OCI-LY3 (cell line): Measurements from ENCODE around the gene B3GLCT.
A peak's percentile ranks its signal among the peaks of the same experiment; 100 is the strongest.

Source experiments
- H2AFZ ChIP-seq: fragments of 200-600, 300-600 bp; shearing (Covaris generic); 2 replicates; pipeline ENCODE4 v1.6.0; 2014; ENCODE audit warnings: antibody characterized with exemption, low read depth, low read length
- H3K27ac ChIP-seq: fragments of 200-600, 300-600 bp; sonication (generic); 2 replicates; pipeline ENCODE4 v1.5.1; 2014; ENCODE audit warnings: mild to moderate bottlenecking, low read length, moderate library complexity, mixed read lengths
- H3K27me3 ChIP-seq: fragments of 200-600, 300-600 bp; sonication (generic); 2 replicates; pipeline ENCODE4 v1.6.1; 2014; ENCODE audit warnings: low read depth, low read length, mixed read lengths
- H3K36me3 ChIP-seq: fragments of 200-600, 300-600 bp; sonication (generic); replicated peaks from 2 replicates; pipeline ENCODE3; 2014; ENCODE audit warnings: low read depth, low read length, mixed read lengths
- H3K4me1 ChIP-seq: fragments of 300-600, 200-600 bp; sonication (generic); 2 replicates; pipeline ENCODE4 v1.6.1; 2014; ENCODE audit warnings: low read length, mixed read lengths
- H3K4me2 ChIP-seq: fragments of 200-600, 300-600 bp; sonication (generic); 2 replicates; pipeline ENCODE4 v1.6.1; 2014; ENCODE audit warnings: low read length, mixed read lengths
- H3K4me3 ChIP-seq: fragments of 300-600, 200-600 bp; sonication (generic); 2 replicates; pipeline ENCODE4 v1.5.1; 2014; ENCODE audit warnings: antibody characterized with exemption, mild to moderate bottlenecking, low read length, moderate library complexity
- H3K79me2 ChIP-seq: fragments of 300-600, 200-600 bp; shearing (Covaris generic); 2 replicates; pipeline ENCODE4 v1.6.1; 2014; ENCODE audit warnings: mild to moderate bottlenecking, low read length, mixed read lengths
- H3K9ac ChIP-seq: fragments of 300-600, 200-600 bp; shearing (Covaris generic); 2 replicates; pipeline ENCODE4 v1.6.0; 2014; ENCODE audit warnings: mild to moderate bottlenecking, low read length, moderate library complexity
- H3K9me3 ChIP-seq: fragments of 200-600, 300-600 bp; shearing (Covaris generic); 2 replicates; pipeline ENCODE4 v1.6.1; 2014; ENCODE audit warnings: low read length, mixed read lengths; ENCODE audit not compliant: insufficient read depth
- H4K20me1 ChIP-seq: fragments of 200-600, 300-600 bp; sonication (generic); 2 replicates; pipeline ENCODE4 v1.6.1; 2016; ENCODE audit warnings: low read length, mixed read lengths; ENCODE audit not compliant: insufficient read depth
- CTCF ChIP-seq: fragments of 200-600, 300-600 bp; sonication (generic); IDR thresholded peaks from 2 replicates; pipeline ENCODE4 v1.5.1; 2014; ENCODE audit warnings: antibody characterized with exemption, low read length, low read depth
- EZH2phosphoT487 ChIP-seq: fragments of 200-600 bp; shearing (Covaris generic); IDR thresholded peaks from 2 replicates; pipeline ENCODE4 v1.6.1; 2018; ENCODE audit warnings: antibody characterized with exemption, mixed run types, low read depth

Gene B3GLCT

GRCh38 chr13:31199849-31200636 is at the start of gene B3GLCT:
Gene B3GLCT (plus strand): TSS chr13:31199975. CDS start chr13:31200085, 110 bp downstream.
- H3K9ac ChIP-seq, result peak within 1 kb of the TSS; percentile 79
- H3K4me1 ChIP-seq, result peaks cover 20% of the 10 kb centered on the region
- peak within 1 kb of the TSS; percentile 98 for H2AFZ ChIP-seq
- peak within 1 kb of the TSS; percentile 86 for H3K4me3 ChIP-seq
- TF ChIP-seq CTCF (peak; percentile 69), EZH2phosphoT487 (no peak)
- no peaks in the 10 kb centered on the region for H3K9me3 ChIP-seq
- H3K27me3 ChIP-seq, result peaks cover 12% of the 10 kb centered on the region
- no peaks in the 10 kb centered on the region for H3K79me2 ChIP-seq
- peak within 1 kb of the TSS; percentile 79 for H3K27ac ChIP-seq
- peak within 1 kb of the TSS; percentile 90 for H3K4me2 ChIP-seq
- H3K36me3 ChIP-seq, result no peaks in the 10 kb centered on the region
- no peaks in the 10 kb centered on the region for H4K20me1 ChIP-seq

- Histone ChIP-seq H3K27ac (no peak overlapping the region), H3K4me2 (no peak overlapping the region), H3K27me3 (no peaks in the 10 kb centered on the region), H3K9me3 (no peaks in the 10 kb centered on the region), H3K36me3 (peaks cover 88% of the 10 kb centered on the region), H3K4me3 (no peak overlapping the region), H3K9ac (no peak overlapping the region), H3K79me2 (peaks cover 52% of the 10 kb centered on the region), H2AFZ (no peak overlapping the region), H4K20me1 (peaks cover 4% of the 10 kb centered on the region; the same call in 1 of the 2 replicates), H3K4me1 (no peaks in the 10 kb centered on the region)
- no peak for TF ChIP-seq EZH2phosphoT487
- TF ChIP-seq CTCF, result no peak
Measured at GRCh38 chr13:31150315-31150985, 49.3 kb upstream of the B3GLCT start.

GRCh38 chr13:31151837-31152236 is 47.9 kb upstream of the B3GLCT start:
- Histone ChIP-seq H3K27me3 (no peaks in the 10 kb centered on the region), H2AFZ (no peak overlapping the region), H3K4me3 (no peak overlapping the region), H3K27ac (no peak overlapping the region), H3K4me2 (no peak overlapping the region), H3K9me3 (no peaks in the 10 kb centered on the region), H3K79me2 (peaks cover 52% of the 10 kb centered on the region), H4K20me1 (no peaks in the 10 kb centered on the region; the same call in 1 of the 2 replicates), H3K36me3 (peaks cover 86% of the 10 kb centered on the region), H3K9ac (no peak overlapping the region), H3K4me1 (no peaks in the 10 kb centered on the region)
- TF ChIP-seq CTCF (no peak), EZH2phosphoT487 (no peak)

GRCh38 chr13:31154939-31155338 is 44.8 kb upstream of the B3GLCT start:
- no peaks in the 10 kb centered on the region for H3K9me3 ChIP-seq
- no peak overlapping the region for H3K4me3 ChIP-seq
- no peak overlapping the region for H3K4me2 ChIP-seq
- TF ChIP-seq CTCF (no peak), EZH2phosphoT487 (no peak)
- peaks cover 68% of the 10 kb centered on the region for H3K79me2 ChIP-seq
- peaks cover 70% of the 10 kb centered on the region for H3K36me3 ChIP-seq
- no peak overlapping the region for H3K9ac ChIP-seq
- no peak overlapping the region for H2AFZ ChIP-seq
- H3K27ac ChIP-seq, result no peak overlapping the region
- H4K20me1 ChIP-seq, result peaks cover 13% of the 10 kb centered on the region
- no peaks in the 10 kb centered on the region for H3K27me3 ChIP-seq
- H3K4me1 ChIP-seq, result peaks cover 13% of the 10 kb centered on the region
